Keratinocyte (primary cell): ENCODE data around the gene PTPRD. TPM values are rescaled to one million over a fixed set of nuclear protein-coding genes. Genes with fewer than 3 reads are reported as not detected.

Source experiments
- DNase-seq: peaks from one replicate; pipeline ENCODE4 v3.0.0-alpha.2; 2011; ENCODE audit warnings: low read depth, missing footprints, low spot score
- FAIRE-seq: peaks from 2 replicates; lab custom pipeline; 2011; peaks lifted over from hg19 to GRCh38; lab: Jason Lieb, UNC
- H2AFZ ChIP-seq: 2 replicates; pipeline ENCODE4 v1.6.0; 2012; ENCODE audit warnings: low read length, control low read depth, inconsistent platforms; ENCODE audit not compliant: control insufficient read depth
- H3K27ac ChIP-seq: 2 replicates; pipeline ENCODE4 v1.5.1; 2011; ENCODE audit warnings: low read length; ENCODE audit not compliant: control insufficient read depth, insufficient read depth
- H3K27me3 ChIP-seq: 3 replicates; pipeline ENCODE4 v1.6.0; 2011; ENCODE audit warnings: low read length; ENCODE audit not compliant: control insufficient read depth, insufficient read depth; ENCODE audit errors: extremely low read depth
- H3K36me3 ChIP-seq, 2 experiments: 2 replicates in 1 of 2; 3 replicates in 1 of 2; pipeline ENCODE4 v1.5.1; 2011; ENCODE audit warnings: low read length in 2 of 2, mild to moderate bottlenecking in 1 of 2; ENCODE audit not compliant: control insufficient read depth in 2 of 2, insufficient read depth in 2 of 2; ENCODE audit errors: extremely low read depth in 1 of 2
- H3K4me1 ChIP-seq: 3 replicates; pipeline ENCODE4 v1.5.1; 2011; ENCODE audit warnings: low read length; ENCODE audit not compliant: control insufficient read depth, insufficient read depth; ENCODE audit errors: extremely low read depth
- H3K4me2 ChIP-seq: 3 replicates; pipeline ENCODE4 v1.6.0; 2011; ENCODE audit warnings: low read depth, low read length; ENCODE audit not compliant: control insufficient read depth, insufficient read depth; ENCODE audit errors: extremely low read depth
- H3K4me3 ChIP-seq, 3 experiments: fragments of 200-600 bp in 1 of 3; sonication (generic) in 1 of 3; 2 replicates in 2 of 3; 3 replicates in 1 of 3; pipeline ENCODE4 v1.5.1; 2011 to 2016; ENCODE audit warnings: low read length in 3 of 3, mild to moderate bottlenecking in 3 of 3, control low read depth in 2 of 3, inconsistent platforms in 1 of 3, low read depth in 1 of 3, mixed read lengths in 1 of 3, mixed run types in 1 of 3, moderate library complexity in 1 of 3; ENCODE audit not compliant: control insufficient read depth in 2 of 3, insufficient read depth in 2 of 3; ENCODE audit errors: extremely low read depth in 1 of 3
- H3K79me2 ChIP-seq: 2 replicates; pipeline ENCODE4 v1.6.0; 2012; ENCODE audit warnings: low read length; ENCODE audit not compliant: control insufficient read depth, insufficient read depth
- H3K9ac ChIP-seq: 3 replicates; pipeline ENCODE4 v1.6.0; 2011; ENCODE audit warnings: low read length; ENCODE audit not compliant: control insufficient read depth, insufficient read depth; ENCODE audit errors: extremely low read depth
- H3K9me1 ChIP-seq: 3 replicates; pipeline ENCODE4 v1.6.0; 2011; ENCODE audit warnings: low read length; ENCODE audit not compliant: control insufficient read depth, insufficient read depth; ENCODE audit errors: extremely low read depth
- H3K9me3 ChIP-seq: 2 replicates; pipeline ENCODE4 v1.5.1; 2012; ENCODE audit warnings: low read depth, low read length; ENCODE audit not compliant: control insufficient read depth
- H4K20me1 ChIP-seq: 3 replicates; pipeline ENCODE4 v1.6.0; 2011; ENCODE audit warnings: low read length; ENCODE audit not compliant: control insufficient read depth, insufficient read depth; ENCODE audit errors: extremely low read depth
- EZH2 ChIP-seq: IDR thresholded peaks from one replicate; pipeline ENCODE4 v1.6.1; 2012; ENCODE audit warnings: inconsistent platforms, mild to moderate bottlenecking, low read length, moderate library complexity
- dilution Hi-C: fragments of 300-500 bp; cut with MboI; formaldehyde crosslinking; loops from one replicate; pipeline ENCODE4 v1.7.0; 2020; ENCODE audit warnings: low sequenced_read_pairs; ENCODE audit not compliant: extremely low pct_ligation_motif_present
- polyA plus RNA-seq, 5 experiments: library from polyadenylated mRNA; depleted of rRNA in 3 of 5; stranded (reverse) in 3 of 5; stranded (forward) in 1 of 5; unstranded in 1 of 5; fragments of >200 nt; gene quantifications; 1 replicate in 1 of 5; 2 replicates in 3 of 5; 3 replicates in 1 of 5; pipeline versions ENCODE4 v1.2.1 to v1.2.3, GENCODE V29; 2011 to 2012; ENCODE audit warnings: missing spikeins in 2 of 5, low read depth in 1 of 5, low replicate concordance in 1 of 5
- TF ChIP-seq, protein P1 (sequence below), 3 experiments: IDR thresholded peaks in 1 of 3; conservative IDR thresholded peaks in 1 of 3; optimal IDR thresholded peaks in 1 of 3; 2 replicates in 2 of 3; 3 replicates in 1 of 3; pipeline versions ENCODE3 to v1.5.1; 2011; ENCODE audit warnings: low read length in 3 of 3, mild to moderate bottlenecking in 3 of 3, moderate library complexity in 2 of 3, control low read depth in 1 of 3, inconsistent platforms in 1 of 3; ENCODE audit not compliant: insufficient read depth in 2 of 3; ENCODE audit errors: extremely low read depth in 1 of 3

Gene PTPRD
- polyA plus RNA-seq, 1 donor (not counting 4 experiments of a cell fraction or from before 2014, with no cell fraction given): 0.10 TPM

DNA sequence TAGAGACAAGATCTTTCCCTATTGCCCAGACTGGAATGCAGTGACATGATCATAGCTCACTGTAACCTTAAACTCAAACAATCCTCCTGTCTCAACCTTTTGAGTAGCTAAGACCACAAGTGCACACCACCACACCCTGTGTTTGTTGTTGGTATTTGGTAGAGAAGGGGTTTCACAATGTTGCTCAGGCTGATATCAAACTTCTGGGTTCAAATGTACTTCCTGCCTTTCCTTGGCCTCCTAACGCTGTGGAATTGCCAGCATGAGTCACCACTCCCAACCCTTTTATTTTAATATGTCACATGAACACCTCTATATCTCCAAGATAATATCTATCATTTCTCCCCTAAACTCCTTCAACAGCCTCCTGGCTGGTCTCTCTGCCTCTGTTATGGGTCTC lies 719.0 kb downstream of the PTPRD start:
- Histone ChIP-seq H4K20me1 (no peaks in the 10 kb centered on the region), H3K4me2 (no peak overlapping the region), H3K9ac (no peak overlapping the region), H2AFZ (peak overlapping the region; percentile 27), H3K27me3 (no peaks in the 10 kb centered on the region), H3K4me3 (no peak overlapping the region), H3K79me2 (no peaks in the 10 kb centered on the region), H3K9me3 (no peaks in the 10 kb centered on the region), H3K36me3 (no peaks in the 10 kb centered on the region), H3K4me1 (no peaks in the 10 kb centered on the region), H3K27ac (no peak overlapping the region), H3K9me1 (no peaks in the 10 kb centered on the region)
- peak; percentile 26 for FAIRE-seq
- TF ChIP-seq, protein P1, sequence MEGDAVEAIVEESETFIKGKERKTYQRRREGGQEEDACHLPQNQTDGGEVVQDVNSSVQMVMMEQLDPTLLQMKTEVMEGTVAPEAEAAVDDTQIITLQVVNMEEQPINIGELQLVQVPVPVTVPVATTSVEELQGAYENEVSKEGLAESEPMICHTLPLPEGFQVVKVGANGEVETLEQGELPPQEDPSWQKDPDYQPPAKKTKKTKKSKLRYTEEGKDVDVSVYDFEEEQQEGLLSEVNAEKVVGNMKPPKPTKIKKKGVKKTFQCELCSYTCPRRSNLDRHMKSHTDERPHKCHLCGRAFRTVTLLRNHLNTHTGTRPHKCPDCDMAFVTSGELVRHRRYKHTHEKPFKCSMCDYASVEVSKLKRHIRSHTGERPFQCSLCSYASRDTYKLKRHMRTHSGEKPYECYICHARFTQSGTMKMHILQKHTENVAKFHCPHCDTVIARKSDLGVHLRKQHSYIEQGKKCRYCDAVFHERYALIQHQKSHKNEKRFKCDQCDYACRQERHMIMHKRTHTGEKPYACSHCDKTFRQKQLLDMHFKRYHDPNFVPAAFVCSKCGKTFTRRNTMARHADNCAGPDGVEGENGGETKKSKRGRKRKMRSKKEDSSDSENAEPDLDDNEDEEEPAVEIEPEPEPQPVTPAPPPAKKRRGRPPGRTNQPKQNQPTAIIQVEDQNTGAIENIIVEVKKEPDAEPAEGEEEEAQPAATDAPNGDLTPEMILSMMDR (optimal IDR thresholded peaks at IDR 0.05 in 1 of 3, IDR thresholded peaks at IDR 0.05 in 1 of 3, conservative IDR thresholded peaks at IDR 0.05 in 1 of 3; ENCODE audit: extremely low read depth in 1 of 3, insufficient read depth in 2 of 3, low read length in 3 of 3): no peak
- no peak for TF ChIP-seq EZH2
- DNase-seq: no peak
- dilution Hi-C loops: no loop called here

DNA sequence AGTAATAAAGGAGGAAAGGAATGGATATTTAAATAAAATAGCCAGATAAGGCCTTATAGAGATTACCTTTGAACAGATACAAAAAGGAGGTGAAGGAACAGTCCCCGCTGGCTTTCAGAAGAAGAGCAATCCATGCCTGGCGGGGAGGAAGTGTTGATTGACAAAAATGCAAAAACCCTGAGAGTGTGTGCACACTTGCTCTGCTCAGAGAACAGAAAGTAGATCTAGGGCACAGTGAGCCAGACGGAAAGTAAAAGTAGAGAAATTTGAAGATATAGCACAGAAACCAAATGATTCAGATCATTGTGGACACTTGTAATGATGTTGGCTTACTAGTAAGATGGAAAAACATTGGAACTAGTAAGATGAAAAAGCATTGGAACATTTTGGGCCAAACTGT lies 720.6 kb downstream of the PTPRD start:
- TF ChIP-seq EZH2: no peak
- TF ChIP-seq, protein P1 (optimal IDR thresholded peaks at IDR 0.05 in 1 of 3, IDR thresholded peaks at IDR 0.05 in 1 of 3, conservative IDR thresholded peaks at IDR 0.05 in 1 of 3; ENCODE audit: extremely low read depth in 1 of 3, insufficient read depth in 2 of 3, low read length in 3 of 3): no peak
- dilution Hi-C loops: no loop called here

More for the DNA sequence above, 720.6 kb downstream of the PTPRD start:
- H3K4me2 ChIP-seq: no peak overlapping the region
- DNase-seq (no peak), FAIRE-seq (no peak)
- H3K27ac ChIP-seq: no peak overlapping the region
- H4K20me1 ChIP-seq: no peaks in the 10 kb centered on the region
- H3K4me3 ChIP-seq: no peak overlapping the region
- no peaks in the 10 kb centered on the region for H3K9me3 ChIP-seq
- no peaks in the 10 kb centered on the region for H3K79me2 ChIP-seq
- no peak overlapping the region for H2AFZ ChIP-seq
- no peaks in the 10 kb centered on the region for H3K9me1 ChIP-seq
- no peaks in the 10 kb centered on the region for H3K4me1 ChIP-seq
- no peak overlapping the region for H3K9ac ChIP-seq
- H3K27me3 ChIP-seq: no peaks in the 10 kb centered on the region
- no peaks in the 10 kb centered on the region for H3K36me3 ChIP-seq
